GM12874 (cell line): ENCODE data around the gene TYMS.

Source experiments
- CTCF ChIP-seq: IDR thresholded peaks from 2 replicates; pipeline ENCODE4 v1.5.1; 2011; ENCODE audit warnings: low read depth, mild to moderate bottlenecking, control low read depth, low read length, moderate library complexity; ENCODE audit not compliant: insufficient read depth

The TYMS gene

GRCh38 chr18:649341-649740 lies 8.1 kb upstream of the TYMS start:
- no peak for TF ChIP-seq CTCF

DNA sequence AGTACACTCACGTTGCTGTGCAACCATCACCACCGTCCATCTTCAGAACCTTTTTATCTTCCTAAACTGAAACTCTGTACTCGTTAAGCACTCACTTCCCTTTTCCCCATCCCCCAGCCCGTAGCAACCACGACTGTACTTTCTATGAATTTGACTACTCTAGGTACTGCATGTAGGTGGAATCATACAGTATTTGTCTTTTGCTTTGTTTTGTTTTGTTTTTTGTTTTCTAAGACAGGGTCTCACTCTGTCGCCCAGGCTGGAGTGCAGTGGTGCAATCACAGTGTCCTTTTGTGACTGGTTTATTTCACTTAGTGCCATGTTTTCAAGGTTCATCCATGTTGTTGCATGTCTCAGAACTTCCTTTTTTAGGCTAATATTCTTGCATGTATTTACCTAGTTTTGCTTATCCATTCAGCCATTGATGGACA lies 7.0 kb upstream of the TYMS start:
- TF ChIP-seq CTCF: no peak

- TF ChIP-seq CTCF: no peak
Measured at GRCh38 chr18:652131-652530, 5.3 kb upstream of the TYMS start.

DNA sequence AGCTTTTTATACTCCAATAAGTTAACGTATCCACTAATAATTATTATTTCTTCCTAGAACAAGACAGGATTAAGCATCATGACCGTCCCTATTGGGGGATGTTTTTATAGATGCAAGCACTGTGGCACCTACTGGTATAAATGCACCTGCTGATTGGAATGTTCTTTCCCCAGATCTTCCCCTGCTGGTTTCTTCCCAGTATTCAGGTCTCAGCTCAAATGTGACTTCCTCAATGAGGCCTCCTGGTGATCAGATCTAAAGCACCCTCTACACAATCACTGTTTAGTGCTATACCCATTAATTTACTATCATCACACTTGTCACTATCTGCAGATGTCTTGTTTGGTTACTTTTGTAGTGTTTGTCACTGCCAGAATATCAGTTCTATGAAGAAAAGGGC lies 3.9 kb upstream of the TYMS start:
- no peak for TF ChIP-seq CTCF

DNA sequence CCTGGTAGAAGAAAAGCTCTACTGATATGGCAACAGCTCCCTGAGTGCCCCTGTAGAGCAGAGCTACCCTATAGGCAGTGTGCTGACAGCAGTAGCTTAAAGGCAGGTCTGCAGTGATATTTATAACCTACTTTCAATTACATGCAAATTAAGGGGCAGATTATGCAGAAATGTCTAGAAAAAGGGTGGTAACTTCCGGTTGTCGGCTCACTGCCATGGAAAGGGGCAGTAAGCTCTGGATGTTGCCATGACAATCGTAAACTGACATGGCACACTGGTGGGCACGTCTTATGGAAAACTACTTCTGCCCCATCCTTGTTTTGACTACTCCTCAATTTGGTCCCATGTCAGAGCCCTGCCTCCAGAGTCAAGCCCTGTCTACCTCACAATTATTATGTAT lies 2.9 kb upstream of the TYMS start:
- no peak for TF ChIP-seq CTCF

GRCh38 chr18:655445-655844 lies 2.0 kb upstream of the TYMS start:
- no peak for TF ChIP-seq CTCF

DNA sequence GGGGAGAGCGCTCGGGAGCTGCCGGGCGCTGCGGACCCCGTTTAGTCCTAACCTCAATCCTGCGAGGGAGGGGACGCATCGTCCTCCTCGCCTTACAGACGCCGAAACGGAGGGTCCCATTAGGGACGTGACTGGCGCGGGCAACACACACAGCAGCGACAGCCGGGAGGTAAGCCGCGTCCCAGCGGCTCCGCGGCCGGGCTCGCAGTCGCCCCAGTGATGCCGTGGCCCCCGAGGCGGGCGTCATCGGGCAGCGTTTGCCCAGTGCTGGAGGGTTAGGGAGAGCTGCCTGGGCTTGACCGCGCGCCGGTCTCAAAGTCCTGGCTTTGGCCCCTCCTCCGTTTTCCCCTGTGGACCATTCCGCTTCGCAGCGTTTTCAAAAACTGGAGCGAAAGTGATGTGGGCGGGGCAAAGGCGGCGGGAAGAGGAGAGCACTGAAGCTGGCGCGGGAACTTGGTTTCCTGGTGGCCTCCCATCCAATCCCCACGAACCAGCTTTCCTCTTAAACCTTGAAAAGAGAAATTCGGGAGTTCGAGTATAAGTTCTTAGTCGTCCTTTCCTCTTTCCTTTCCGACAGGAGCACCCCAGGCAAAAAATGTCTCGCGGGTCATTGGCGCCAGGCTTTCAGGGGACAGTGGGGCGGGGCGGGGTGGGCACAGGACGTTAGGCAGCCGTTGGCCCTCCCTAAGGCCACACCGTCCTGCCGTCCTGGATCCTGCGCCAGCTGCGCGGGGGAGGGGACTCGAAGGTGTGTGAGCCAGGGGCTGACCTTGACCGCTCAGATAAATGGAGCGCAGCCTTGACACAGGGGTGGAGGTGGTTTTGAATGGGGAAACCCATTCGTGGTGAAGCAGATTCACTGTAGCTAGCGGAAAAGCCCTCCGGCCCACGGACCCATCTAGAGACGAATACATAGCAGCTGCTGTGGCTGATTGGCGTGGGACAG lies 821 bp downstream of the TYMS start:
- no peak for TF ChIP-seq CTCF
